ENCODE results near the gene FABP1.

Gene FABP1

DNA sequence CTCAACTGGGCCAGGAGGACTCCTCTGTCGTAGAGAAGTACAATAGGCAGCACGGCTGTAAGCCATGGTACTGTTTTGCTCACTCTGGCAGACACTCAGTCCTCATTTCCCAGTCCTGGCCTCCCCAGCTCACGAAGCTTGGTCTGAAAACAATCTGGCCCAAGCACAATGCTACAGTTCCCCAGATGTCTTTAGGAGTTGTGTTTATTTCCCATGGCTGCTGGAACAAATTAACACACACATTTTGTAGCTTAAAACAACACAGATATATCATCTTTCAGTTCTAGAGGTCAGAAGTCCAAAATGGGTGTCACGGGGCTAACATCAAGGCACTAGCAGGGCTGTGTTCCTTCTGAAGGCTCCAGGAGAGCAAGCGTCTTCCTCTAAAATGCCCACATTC, 13.0 kb downstream of the FABP1 start:
- TF ChIP-seq FOXP2 (optimal IDR thresholded peaks at IDR 0.05; ENCODE audit: control extremely low read depth, extremely low read length, insufficient read depth), result no peak
- no peak for TF ChIP-seq POLR2AphosphoS5 (IDR thresholded peaks at IDR 0.05; ENCODE audit: borderline replicate concordance, low read depth, low read length)
- TF ChIP-seq EZH2 (IDR thresholded peaks at IDR 0.05), result no peak
- H3K9ac ChIP-seq (ENCODE audit: insufficient read length), result no peak overlapping the region
- no peak overlapping the region for H3K27ac ChIP-seq
- DNase-seq (ENCODE audit: low read depth, low spot score), result no peak
- H3K9me3 ChIP-seq (ENCODE audit: low read depth, low read length), result no peaks in the 10 kb centered on the region
- no peak overlapping the region for H3K4me3 ChIP-seq
- H3K36me3 ChIP-seq (ENCODE audit: insufficient read depth, low read length), result no peaks in the 10 kb centered on the region

DNA sequence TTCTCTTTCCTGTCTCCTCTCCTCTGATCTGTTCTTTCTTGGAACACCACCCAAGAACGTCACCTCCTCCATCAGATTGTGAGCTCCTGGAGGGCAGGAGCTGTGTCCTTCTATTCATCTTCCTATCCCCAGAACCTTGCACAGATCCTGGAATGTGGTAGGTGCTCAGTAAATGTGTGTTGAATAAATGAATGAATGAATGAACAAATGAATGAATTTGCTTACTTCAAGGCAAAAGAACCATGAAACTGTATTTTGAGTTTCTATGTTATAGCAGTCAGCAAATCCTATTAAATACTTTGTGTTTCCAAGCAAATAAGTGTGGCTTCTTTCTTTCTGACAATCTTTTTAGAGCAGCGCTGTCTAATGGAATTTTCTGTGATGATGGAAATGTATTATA, 14.8 kb downstream of the FABP1 start:
- DNase-seq (ENCODE audit: low read depth, low spot score), result no peak
- TF ChIP-seq EZH2 (IDR thresholded peaks at IDR 0.05), result no peak
- no peak for TF ChIP-seq POLR2AphosphoS5 (IDR thresholded peaks at IDR 0.05; ENCODE audit: borderline replicate concordance, low read depth, low read length)
- no peak for TF ChIP-seq FOXP2 (optimal IDR thresholded peaks at IDR 0.05; ENCODE audit: control extremely low read depth, extremely low read length, insufficient read depth)

DNA sequence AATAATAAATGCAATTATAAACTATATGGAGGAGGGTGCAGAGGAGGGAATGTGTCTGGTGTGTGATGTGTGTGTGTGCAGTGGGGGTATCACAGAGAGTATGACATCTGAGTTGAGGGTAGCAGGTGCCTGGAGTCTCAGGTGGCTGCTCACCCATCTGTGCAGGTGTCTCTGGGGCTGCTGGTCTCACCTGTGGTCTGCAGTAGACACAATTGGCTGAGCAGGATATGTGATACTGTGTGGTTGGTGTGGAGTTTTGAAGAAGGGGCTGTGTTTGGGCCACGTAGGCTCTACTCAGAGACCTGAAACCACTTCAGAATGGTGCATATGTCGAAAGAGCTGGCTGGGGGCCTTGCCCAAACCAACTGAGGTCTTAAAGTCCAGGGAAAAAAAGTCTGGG, 17.0 kb downstream of the FABP1 start:
- Histone ChIP-seq H3K9ac (ENCODE audit: insufficient read length) (no peak overlapping the region), H3K27ac (no peak overlapping the region), H3K9me3 (ENCODE audit: low read depth, low read length) (no peaks in the 10 kb centered on the region), H3K36me3 (ENCODE audit: insufficient read depth, low read length) (no peaks in the 10 kb centered on the region), H3K4me3 (no peak overlapping the region)
- TF ChIP-seq POLR2AphosphoS5 (IDR thresholded peaks at IDR 0.05; ENCODE audit: borderline replicate concordance, low read depth, low read length) (no peak), EZH2 (IDR thresholded peaks at IDR 0.05) (no peak), FOXP2 (optimal IDR thresholded peaks at IDR 0.05; ENCODE audit: control extremely low read depth, extremely low read length, insufficient read depth) (no peak)
- DNase-seq (ENCODE audit: low read depth, low spot score), result no peak

More for the DNA sequence above, 14.8 kb downstream of the FABP1 start:
- H3K27ac ChIP-seq, result no peak overlapping the region
- no peak overlapping the region for H3K9ac ChIP-seq (ENCODE audit: insufficient read length)
- H3K36me3 ChIP-seq (ENCODE audit: insufficient read depth, low read length), result no peaks in the 10 kb centered on the region
- H3K4me3 ChIP-seq, result no peak overlapping the region
- no peaks in the 10 kb centered on the region for H3K9me3 ChIP-seq (ENCODE audit: low read depth, low read length)

DNA sequence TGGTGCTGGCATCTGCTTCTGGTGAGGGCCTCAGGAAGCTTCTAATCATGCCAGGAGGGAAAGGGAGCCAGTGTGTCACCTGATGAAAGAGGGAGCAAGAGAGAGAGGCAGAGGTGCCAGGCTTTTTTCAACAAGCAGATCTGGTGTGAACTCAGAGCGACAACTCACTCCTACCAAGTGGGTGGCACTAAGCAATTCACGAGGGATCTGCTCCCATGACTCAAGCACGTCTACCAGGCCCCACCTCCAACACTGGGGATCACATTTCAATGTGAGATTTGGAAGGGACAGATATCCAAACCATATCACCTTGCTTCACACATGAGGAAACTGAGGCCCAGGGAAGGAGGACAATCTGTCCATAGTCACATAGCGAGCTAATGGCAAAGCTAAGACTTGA, 19.1 kb downstream of the FABP1 start:
- no peaks in the 10 kb centered on the region for H3K36me3 ChIP-seq (ENCODE audit: insufficient read depth, low read length)
- no peak overlapping the region for H3K27ac ChIP-seq
- no peak overlapping the region for H3K4me3 ChIP-seq
- H3K9me3 ChIP-seq (ENCODE audit: low read depth, low read length), result no peaks in the 10 kb centered on the region
- no peak for DNase-seq (ENCODE audit: low read depth, low spot score)
- no peak overlapping the region for H3K9ac ChIP-seq (ENCODE audit: insufficient read length)
- no peak for TF ChIP-seq POLR2AphosphoS5 (IDR thresholded peaks at IDR 0.05; ENCODE audit: borderline replicate concordance, low read depth, low read length)
- TF ChIP-seq FOXP2 (optimal IDR thresholded peaks at IDR 0.05; ENCODE audit: control extremely low read depth, extremely low read length, insufficient read depth), result no peak
- no peak for TF ChIP-seq EZH2 (IDR thresholded peaks at IDR 0.05)

DNA sequence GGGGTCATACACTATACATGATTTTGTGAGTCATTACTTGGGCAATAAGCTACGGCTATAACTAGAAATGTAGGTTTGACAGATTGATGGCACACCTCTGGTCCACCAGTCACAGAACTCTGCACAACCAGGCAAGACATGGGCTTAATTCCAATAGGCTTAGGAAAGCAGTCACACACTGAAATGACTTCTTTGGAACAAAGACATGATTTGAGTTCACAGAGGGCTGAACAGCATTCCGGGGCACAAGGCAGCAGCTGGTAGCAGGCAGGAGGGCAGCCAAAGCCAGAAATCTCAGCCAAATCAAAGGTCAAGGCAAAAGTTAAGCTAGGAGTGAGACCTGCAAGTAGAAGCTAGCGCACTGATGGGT, 27.4 kb downstream of the FABP1 start:
- TF ChIP-seq FOXP2 (optimal IDR thresholded peaks at IDR 0.05; ENCODE audit: control extremely low read depth, extremely low read length, insufficient read depth) (no peak), POLR2AphosphoS5 (IDR thresholded peaks at IDR 0.05; ENCODE audit: borderline replicate concordance, low read depth, low read length) (no peak), EZH2 (IDR thresholded peaks at IDR 0.05) (no peak)
- Histone ChIP-seq H3K9ac (ENCODE audit: insufficient read length) (no peak overlapping the region), H3K36me3 (ENCODE audit: insufficient read depth, low read length) (no peaks in the 10 kb centered on the region), H3K9me3 (ENCODE audit: low read depth, low read length) (no peaks in the 10 kb centered on the region), H3K4me3 (no peak overlapping the region), H3K27ac (no peak overlapping the region)
- DNase-seq (ENCODE audit: low read depth, low spot score), result no peak

DNA sequence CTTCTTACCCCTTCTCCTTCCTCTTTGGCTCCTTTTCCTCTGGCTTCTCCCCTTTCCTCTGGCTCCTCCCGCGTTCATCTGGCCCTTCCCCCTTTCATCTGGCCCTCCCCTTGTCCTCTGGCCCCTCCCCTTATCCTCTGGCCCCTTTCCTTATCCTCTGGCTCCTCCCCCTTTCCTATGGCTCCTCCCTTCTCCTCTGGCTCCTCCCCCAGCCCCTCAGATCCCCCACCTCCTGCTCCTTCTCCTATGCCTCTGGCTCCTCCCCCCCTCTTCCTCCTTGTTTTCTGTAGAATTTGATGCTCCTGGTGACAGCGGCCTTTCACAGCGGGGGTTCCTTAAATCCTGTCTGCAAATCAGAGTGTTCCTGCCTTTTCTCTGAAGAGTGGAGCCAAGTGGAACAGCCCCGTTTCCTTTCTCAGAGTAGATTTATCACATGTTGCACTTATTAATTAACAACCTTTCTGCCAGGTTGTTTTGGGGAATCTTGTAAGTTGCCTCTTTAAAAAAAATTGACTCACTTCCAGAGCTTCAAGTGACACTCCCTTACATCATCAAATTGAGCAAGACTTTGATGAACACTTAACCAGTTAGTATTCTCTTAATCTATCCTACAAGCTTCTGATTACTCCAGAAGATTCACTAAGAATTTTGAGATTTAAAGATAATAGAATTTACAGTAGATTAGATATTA, 27.9 kb downstream of the FABP1 start:
- TF ChIP-seq POLR2AphosphoS5 (IDR thresholded peaks at IDR 0.05; ENCODE audit: borderline replicate concordance, low read depth, low read length) (no peak), FOXP2 (optimal IDR thresholded peaks at IDR 0.05; ENCODE audit: control extremely low read depth, extremely low read length, insufficient read depth) (no peak), EZH2 (IDR thresholded peaks at IDR 0.05) (no peak)
- no peak overlapping the region for H3K27ac ChIP-seq
- H3K4me3 ChIP-seq, result no peak overlapping the region
- peak; percentile 8 for DNase-seq (ENCODE audit: low read depth, low spot score)
- H3K9me3 ChIP-seq (ENCODE audit: low read depth, low read length), result no peaks in the 10 kb centered on the region
- H3K9ac ChIP-seq (ENCODE audit: insufficient read length), result no peak overlapping the region
- no peaks in the 10 kb centered on the region for H3K36me3 ChIP-seq (ENCODE audit: insufficient read depth, low read length)

DNA sequence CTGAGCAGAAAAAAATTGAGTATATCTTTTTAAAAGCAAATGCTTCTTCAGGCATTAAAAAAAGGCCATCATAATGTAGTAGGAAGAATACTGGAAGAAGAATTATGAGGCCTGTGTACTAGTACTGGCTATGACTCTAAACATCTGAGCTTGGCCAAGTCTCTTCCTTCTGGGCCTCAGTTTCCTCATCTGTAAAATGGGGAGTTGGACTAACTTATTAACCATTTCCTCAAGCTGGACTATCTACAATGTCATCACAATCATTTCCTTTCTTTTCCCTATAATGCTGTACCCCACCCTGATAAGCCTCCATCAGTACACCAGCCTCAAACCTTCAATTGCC, 29.3 kb downstream of the FABP1 start:
- TF ChIP-seq POLR2AphosphoS5 (IDR thresholded peaks at IDR 0.05; ENCODE audit: borderline replicate concordance, low read depth, low read length) (no peak), EZH2 (IDR thresholded peaks at IDR 0.05) (no peak), FOXP2 (optimal IDR thresholded peaks at IDR 0.05; ENCODE audit: control extremely low read depth, extremely low read length, insufficient read depth) (no peak)
- DNase-seq (ENCODE audit: low read depth, low spot score), result no peak
- Histone ChIP-seq H3K9me3 (ENCODE audit: low read depth, low read length) (no peaks in the 10 kb centered on the region), H3K9ac (ENCODE audit: insufficient read length) (no peak overlapping the region), H3K36me3 (ENCODE audit: insufficient read depth, low read length) (no peaks in the 10 kb centered on the region), H3K4me3 (no peak overlapping the region), H3K27ac (no peak overlapping the region)

DNA sequence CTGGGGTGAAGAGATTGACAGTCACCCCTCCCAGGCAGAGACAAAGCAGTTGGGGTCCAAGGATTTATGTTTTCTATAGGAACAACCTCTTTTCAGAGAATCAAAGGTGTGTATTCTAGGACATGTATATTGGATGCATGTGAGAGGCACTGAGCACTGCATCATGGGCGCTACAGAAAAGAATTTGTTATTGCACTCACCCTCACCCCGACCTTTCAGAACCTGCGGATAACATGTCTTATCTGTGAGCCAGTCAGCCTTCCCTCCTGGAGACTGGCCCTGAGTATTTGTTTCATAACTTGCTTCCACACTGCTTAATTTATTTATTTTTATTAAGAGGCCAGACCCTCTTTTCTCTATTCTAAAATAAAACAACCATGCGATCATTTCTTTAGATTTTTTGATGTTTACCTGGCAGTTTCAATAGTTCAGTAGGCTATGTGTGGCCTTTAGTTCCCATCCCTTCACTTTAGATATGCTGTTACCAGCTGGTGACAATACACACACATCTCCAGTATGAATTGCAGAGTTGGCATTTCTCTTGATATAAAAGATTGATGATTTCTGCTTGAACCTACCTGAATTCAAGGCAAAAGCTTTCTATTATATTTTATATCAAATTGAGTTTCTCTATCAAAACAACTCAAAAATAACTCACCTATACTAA, 29.8 kb downstream of the FABP1 start:
- Histone ChIP-seq H3K9ac (ENCODE audit: insufficient read length) (no peak overlapping the region), H3K4me3 (no peak overlapping the region), H3K27ac (no peak overlapping the region), H3K9me3 (ENCODE audit: low read depth, low read length) (no peaks in the 10 kb centered on the region), H3K36me3 (ENCODE audit: insufficient read depth, low read length) (no peaks in the 10 kb centered on the region)
- TF ChIP-seq FOXP2 (optimal IDR thresholded peaks at IDR 0.05; ENCODE audit: control extremely low read depth, extremely low read length, insufficient read depth), result no peak
- no peak for TF ChIP-seq EZH2 (IDR thresholded peaks at IDR 0.05)
- TF ChIP-seq POLR2AphosphoS5 (IDR thresholded peaks at IDR 0.05; ENCODE audit: borderline replicate concordance, low read depth, low read length), result no peak
- DNase-seq (ENCODE audit: low read depth, low spot score), result no peak
